GM21576 (cell line): Measurements from ENCODE around the gene ST6GALNAC4.
A peak's percentile ranks its signal among the peaks of the same experiment; 100 is the strongest.

Experiments used
- ATAC-seq: cut with Tn5 transposase; IDR thresholded peaks from one replicate; pipeline ENCODE4 v1.9.1; 2021; ENCODE audit warnings: mild to moderate bottlenecking, moderate library complexity; ENCODE audit not compliant: unreplicated experiment

The ST6GALNAC4 gene

GRCh38 chr9:127915801-127916719 is 781 bp downstream of the ST6GALNAC4 start:
- no peak for ATAC-seq

DNA sequence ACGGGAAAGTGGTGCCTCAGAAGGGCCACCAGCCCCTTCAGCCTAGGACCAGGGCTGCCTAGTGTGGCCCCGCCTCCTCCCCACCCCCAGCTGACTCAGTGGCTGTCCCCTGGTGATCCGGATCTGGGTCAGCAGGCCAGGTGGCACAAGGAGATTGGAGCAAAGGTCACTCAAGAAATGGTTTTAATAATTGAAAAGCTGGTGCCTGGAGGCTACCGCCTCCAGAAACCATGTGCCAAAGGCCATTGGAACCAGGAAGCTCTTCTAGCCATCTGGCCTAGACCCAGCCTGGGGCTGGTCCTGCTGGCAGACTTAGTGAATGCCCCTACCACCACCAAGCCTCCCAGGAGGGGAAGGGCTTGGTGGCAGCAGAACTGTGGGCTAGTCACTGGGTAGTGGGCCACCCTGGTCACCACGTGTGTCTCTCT is 1.5 kb downstream of the ST6GALNAC4 start:
- ATAC-seq, result no peak

- no peak for ATAC-seq
Observed at GRCh38 chr9:127913682-127914081, 3.2 kb downstream of the ST6GALNAC4 start.

GRCh38 chr9:127912882-127913281 is 4.0 kb downstream of the ST6GALNAC4 start:
- no peak for ATAC-seq

DNA sequence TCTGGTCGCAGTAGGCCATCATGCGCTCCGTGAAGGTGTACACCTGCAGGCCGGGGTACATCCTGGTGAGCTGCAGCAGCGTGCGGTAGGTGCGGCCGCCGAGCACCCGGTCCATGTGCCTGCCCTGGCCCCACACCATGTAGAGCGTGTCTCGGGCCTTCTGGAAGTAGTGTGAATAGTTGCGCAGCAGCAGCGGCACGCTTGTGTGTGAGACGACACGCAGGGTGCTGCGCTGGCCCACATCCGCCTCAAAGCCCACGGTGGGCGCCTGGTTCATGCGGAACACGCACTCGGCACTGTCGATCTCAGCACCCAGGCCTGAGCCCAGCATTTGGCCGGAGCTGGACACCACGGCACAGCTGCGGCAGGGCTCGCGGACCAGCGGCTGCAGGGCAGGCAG is 4.5 kb downstream of the ST6GALNAC4 start:
- ATAC-seq, result no peak

- ATAC-seq, result no peak
Observed at GRCh38 chr9:127910613-127911205, 6.1 kb downstream of the ST6GALNAC4 start.

GRCh38 chr9:127909839-127910273 is 7.0 kb downstream of the ST6GALNAC4 start:
- no peak for ATAC-seq

DNA sequence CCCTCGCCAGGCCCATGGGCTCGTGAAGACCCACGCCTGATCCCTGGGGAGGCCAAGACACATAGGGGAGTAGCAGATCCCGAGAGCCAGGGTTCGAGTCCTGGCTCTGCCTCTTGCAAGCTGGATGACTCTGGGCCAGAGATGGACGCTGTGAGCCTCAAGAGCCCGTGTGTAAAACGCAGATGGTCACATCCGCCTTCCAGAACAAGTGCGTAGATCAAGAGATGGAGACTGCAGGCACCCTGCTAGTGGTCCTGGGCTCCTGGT is 8.2 kb downstream of the ST6GALNAC4 start:
- no peak for ATAC-seq

GRCh38 chr9:127907867-127908659 is 8.8 kb downstream of the ST6GALNAC4 start:
- ATAC-seq, result no peak

GRCh38 chr9:127905788-127906191 is 11.1 kb downstream of the ST6GALNAC4 start:
- no peak for ATAC-seq

- ATAC-seq, result no peak
Observed at GRCh38 chr9:127905004-127905728, 11.7 kb downstream of the ST6GALNAC4 start.

DNA sequence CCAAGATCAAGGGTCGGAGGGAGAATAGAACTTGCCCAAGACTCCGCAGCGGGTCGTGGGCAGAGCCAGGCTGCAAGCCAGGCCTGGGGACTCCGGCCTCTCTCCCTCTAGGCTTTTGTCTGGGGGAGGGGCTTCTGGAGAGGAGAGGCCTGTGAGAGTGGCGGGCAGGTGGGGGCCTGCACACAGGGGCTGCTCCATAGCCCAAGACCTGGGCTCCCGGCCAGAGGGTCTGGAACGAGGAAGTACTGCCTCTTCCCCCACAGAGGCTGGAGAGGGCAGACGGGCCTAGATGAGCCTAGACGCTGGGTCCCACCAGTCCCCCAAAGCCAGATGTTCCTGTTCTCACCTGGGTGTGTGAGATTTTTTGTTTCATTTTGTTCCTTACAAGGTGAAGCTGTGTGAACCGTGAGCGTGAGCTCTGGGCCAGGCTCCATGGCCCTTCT is 12.3 kb downstream of the ST6GALNAC4 start:
- no peak for ATAC-seq

- ATAC-seq, result peak; percentile 21
Observed at GRCh38 chr9:127903557-127904475, 13.0 kb downstream of the ST6GALNAC4 start.

- peak; percentile 43 for ATAC-seq
Observed at GRCh38 chr9:127899128-127899943, 17.5 kb downstream of the ST6GALNAC4 start, which contains the start of gene ST6GALNAC6. Gene ST6GALNAC6, minus strand, starts transcription at chr9:127899603. Its CDS starts 1,622 bp downstream, at chr9:127897981.

DNA sequence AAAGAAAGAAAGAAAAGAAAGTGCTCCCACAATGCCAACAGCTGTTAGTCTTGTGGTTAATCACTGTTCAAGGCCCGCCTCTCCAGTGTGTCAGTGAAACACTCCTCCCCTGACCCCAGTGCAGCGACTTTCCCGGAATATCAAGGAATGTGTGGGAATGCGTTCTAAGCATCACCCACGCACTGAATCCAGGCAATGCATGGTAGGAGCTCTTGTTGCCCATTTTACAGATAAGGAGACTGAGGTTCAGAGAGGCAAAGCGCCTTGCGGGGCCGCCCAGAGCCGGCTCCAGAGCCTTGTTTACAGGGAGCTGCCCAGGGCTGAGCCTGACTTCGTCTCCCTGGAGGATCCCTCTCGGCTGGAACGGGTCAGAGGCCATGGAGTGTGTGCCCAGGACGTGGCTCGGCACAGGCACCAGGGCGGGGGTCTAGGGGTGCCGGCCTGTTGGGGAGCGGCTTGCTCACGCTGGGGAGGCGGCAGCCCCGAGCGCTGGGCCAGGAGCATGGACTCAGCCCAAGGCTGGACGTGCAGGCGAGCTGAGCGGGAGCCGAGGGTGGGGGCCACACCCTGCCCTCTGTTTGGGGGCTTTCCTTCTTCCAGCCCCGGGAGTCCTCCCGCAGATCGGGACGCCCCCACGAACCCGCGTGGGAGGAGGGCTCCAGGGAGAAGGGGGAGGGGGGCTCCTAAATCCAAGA is 18.3 kb downstream of the ST6GALNAC4 start:
- peak; percentile 7 for ATAC-seq

DNA sequence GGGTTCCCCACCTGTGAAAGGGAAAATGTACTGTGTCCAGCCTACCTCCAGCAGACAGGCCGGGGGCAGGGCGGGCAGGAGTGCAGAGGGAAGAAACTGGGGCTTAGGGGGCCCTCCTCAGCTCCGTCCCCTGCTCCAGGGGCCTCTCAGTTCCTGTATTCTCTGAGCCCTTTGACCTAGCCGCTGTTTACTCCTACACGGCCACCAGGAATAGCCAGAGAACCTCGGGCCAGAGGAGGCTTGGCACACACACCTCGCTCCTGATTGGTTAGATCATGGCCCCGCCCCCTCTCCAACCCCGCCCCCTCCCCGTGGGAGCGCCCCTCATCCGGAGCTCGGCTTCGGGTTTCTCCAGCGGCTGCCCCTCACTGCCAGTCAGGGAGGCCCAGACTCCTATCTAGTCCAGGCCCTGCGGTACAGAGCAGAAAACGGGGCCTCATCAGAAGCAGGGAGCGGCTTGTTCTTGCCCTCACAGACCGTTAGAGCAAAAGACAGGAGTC is 19.6 kb downstream of the ST6GALNAC4 start:
- ATAC-seq, result no peak

DNA sequence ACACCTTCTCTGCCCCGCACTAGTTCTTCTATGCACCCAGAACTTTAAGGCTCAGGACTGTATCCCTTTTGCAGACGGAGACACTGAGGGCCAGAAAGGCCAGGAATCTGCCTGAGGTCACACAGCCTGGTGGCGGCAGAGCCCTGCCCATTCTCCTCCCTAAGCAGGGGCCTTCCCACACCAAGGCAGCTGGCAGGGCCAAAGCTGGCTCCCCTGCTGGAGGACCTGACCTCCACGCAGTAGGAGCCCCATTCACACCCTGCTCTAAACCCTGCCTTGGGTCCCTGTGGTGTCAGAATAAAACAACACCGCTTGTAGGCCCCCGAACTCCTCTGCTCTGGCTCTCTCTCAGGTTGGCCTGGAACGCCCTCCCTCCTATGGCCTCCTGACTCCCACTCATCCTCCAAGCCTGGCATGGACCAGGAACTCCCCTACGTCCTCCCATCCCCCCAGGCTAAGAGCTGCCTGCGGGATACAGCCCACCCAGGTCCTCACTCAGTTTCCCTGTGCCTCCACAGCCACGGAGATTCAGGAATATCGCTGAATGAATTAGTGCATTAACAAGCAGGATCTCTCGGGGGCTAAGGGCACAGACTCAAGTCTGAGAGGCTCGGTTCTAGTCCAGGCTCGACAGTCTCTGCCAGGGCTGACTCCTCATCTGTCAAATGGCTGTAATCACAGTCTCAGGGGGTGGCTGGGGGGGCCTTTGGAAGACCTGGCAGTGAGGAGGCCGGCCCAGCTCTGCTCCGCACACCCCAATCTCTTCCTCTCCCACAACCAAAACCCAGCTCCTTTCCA is 20.2 kb downstream of the ST6GALNAC4 start:
- ATAC-seq, result no peak
